ENCODE data around the gene FPR3. TPM values are rescaled to one million over a fixed set of nuclear protein-coding genes. Genes with fewer than 3 reads are reported as not detected.

Gene FPR3
- total and polyA plus RNA-seq, 7 donors = 1.6 to 25.9 (median 4.6) TPM

GRCh38 chr19:51816711-51817110 is 21.8 kb downstream of the FPR3 start:
- Histone ChIP-seq H3K27ac (no peak overlapping the region), H3K4me1 (no peaks in the 10 kb centered on the region), H3K4me3 (no peak overlapping the region), H3K36me3 (no peaks in the 10 kb centered on the region), H3K9me3 (no peaks in the 10 kb centered on the region), H3K27me3 (no peaks in the 10 kb centered on the region)
- intact Hi-C loops (cut with DNase I) = no loop called here
- TF ChIP-seq POLR2A (IDR thresholded peaks at IDR 0.05) (no peak), EP300 (IDR thresholded peaks at IDR 0.05) (no peak), POLR2AphosphoS5 (IDR thresholded peaks at IDR 0.05) (no peak), CTCF (IDR thresholded peaks at IDR 0.05) (no peak)
- 94 to 95% methylated on average over 1 of the region's 1 CpG for WGBS, 2 donors
- no peak for DNase-seq

- H3K36me3 ChIP-seq = no peaks in the 10 kb centered on the region
- no peak for DNase-seq
- 54 to 71% methylated on average over 3 of the region's 3 CpGs for WGBS, 2 donors
- TF ChIP-seq CTCF (IDR thresholded peaks at IDR 0.05) = no peak
- no peaks in the 10 kb centered on the region for H3K27me3 ChIP-seq
- intact Hi-C loops (cut with DNase I) = no loop called here
- H3K4me1 ChIP-seq = no peaks in the 10 kb centered on the region
- H3K27ac ChIP-seq = no peak overlapping the region
- no peak overlapping the region for H3K4me3 ChIP-seq
- H3K9me3 ChIP-seq = peaks cover 0 to 2% (median 0%) of the 10 kb centered on the region in 4 donors
Measured at GRCh38 chr19:51820011-51820410, 25.1 kb downstream of the FPR3 start.

GRCh38 chr19:51820831-51821446 is 26.0 kb downstream of the FPR3 start:
- intact Hi-C loops (cut with DNase I) = no loop called here
- 61 to 79% methylated on average over 7 of the region's 7 CpGs for WGBS, 2 donors

GRCh38 chr19:51821456-51821855 is 26.5 kb downstream of the FPR3 start:
- Histone ChIP-seq H3K9me3 (peaks cover 0 to 2% (median 0%) of the 10 kb centered on the region in 4 donors), H3K36me3 (no peaks in the 10 kb centered on the region), H3K4me3 (no peak overlapping the region), H3K4me1 (no peaks in the 10 kb centered on the region), H3K27me3 (no peaks in the 10 kb centered on the region), H3K27ac (no peak overlapping the region)
- intact Hi-C loops (cut with DNase I) = no loop called here
- DNase-seq = no peak
- no peak for TF ChIP-seq POLR2AphosphoS5 (IDR thresholded peaks at IDR 0.05)
- TF ChIP-seq POLR2A (IDR thresholded peaks at IDR 0.05) = no peak
- TF ChIP-seq CTCF (IDR thresholded peaks at IDR 0.05) = no peak
- TF ChIP-seq EP300 (IDR thresholded peaks at IDR 0.05) = no peak
- 73 to 77% methylated on average over 3 of the region's 3 CpGs for WGBS, 2 donors

More at GRCh38 chr19:51820831-51821446, 26.0 kb downstream of the FPR3 start:
- H3K4me3 ChIP-seq = no peak overlapping the region
- no peaks in the 10 kb centered on the region for H3K4me1 ChIP-seq
- no peaks in the 10 kb centered on the region for H3K27me3 ChIP-seq
- H3K36me3 ChIP-seq = no peaks in the 10 kb centered on the region
- DNase-seq = no peak
- H3K9me3 ChIP-seq = peaks cover 0 to 2% (median 0%) of the 10 kb centered on the region in 4 donors
- TF ChIP-seq CTCF (IDR thresholded peaks at IDR 0.05) (no peak), POLR2AphosphoS5 (IDR thresholded peaks at IDR 0.05) (no peak), POLR2A (IDR thresholded peaks at IDR 0.05) (no peak), EP300 (IDR thresholded peaks at IDR 0.05) (no peak)
- H3K27ac ChIP-seq = no peak overlapping the region

GRCh38 chr19:51821921-51822320 is 27.0 kb downstream of the FPR3 start:
- Histone ChIP-seq H3K9me3 (peaks cover 0 to 2% (median 0%) of the 10 kb centered on the region in 4 donors), H3K27ac (peak overlapping the region in 1 of 4 donors; percentile 25), H3K36me3 (no peaks in the 10 kb centered on the region), H3K4me3 (no peak overlapping the region), H3K27me3 (no peaks in the 10 kb centered on the region), H3K4me1 (no peaks in the 10 kb centered on the region)
- no peak for TF ChIP-seq CTCF (IDR thresholded peaks at IDR 0.05)
- no peak for TF ChIP-seq POLR2A (IDR thresholded peaks at IDR 0.05)
- TF ChIP-seq POLR2AphosphoS5 (IDR thresholded peaks at IDR 0.05) = no peak
- no peak for TF ChIP-seq EP300 (IDR thresholded peaks at IDR 0.05)
- intact Hi-C loops (cut with DNase I) = no loop called here
- no peak for DNase-seq

Data from sigmoid colon (tissue), 7 donors.